K562 (cell line): ENCODE data around the gene LMO2. TPM values are rescaled to one million over a fixed set of nuclear protein-coding genes. Genes with fewer than 3 reads are reported as not detected.
A peak's percentile ranks its signal among the peaks of the same experiment; 100 is the strongest.

Experiments used
- ATF1 ChIP-seq, 2 experiments: fragments of 450-650 bp in 1 of 2; IDR thresholded peaks; 2 replicates each; pipeline ENCODE4 v1.6.1; 2016; ENCODE audit warnings: missing compliant biosample characterization in 1 of 2, missing genetic modification characterization in 1 of 2
- BRD9 ChIP-seq: fragments of 450-650 bp; IDR thresholded peaks from 2 replicates; pipeline ENCODE4 v1.6.1; 2018; ENCODE audit warnings: low read depth; ENCODE audit not compliant: partially characterized antibody
- CBX3 ChIP-seq, 2 experiments: IDR thresholded peaks; 1 replicate in 1 of 2; 2 replicates in 1 of 2; pipeline ENCODE4 v1.6.1; 2012; ENCODE audit warnings: inconsistent platforms in 2 of 2, low read length in 2 of 2, borderline replicate concordance in 1 of 2, control low read depth in 1 of 2
- ELF4 ChIP-seq: fragments of 450-650 bp; formaldehyde crosslinking; IDR thresholded peaks from 2 replicates; pipeline ENCODE4 v1.4.0; 2022; ENCODE audit warnings: missing genetic modification characterization
- ERF ChIP-seq: fragments of 450-650 bp; formaldehyde crosslinking; IDR thresholded peaks from 2 replicates; pipeline ENCODE4 v1.4.0; 2020; ENCODE audit warnings: mild to moderate bottlenecking, mixed read lengths
- ESRRA ChIP-seq: fragments of 450-650 bp; IDR thresholded peaks from 2 replicates; pipeline ENCODE4 v1.6.1; 2014; ENCODE audit warnings: low read depth, mild to moderate bottlenecking, moderate library complexity, borderline replicate concordance
- EWSR1 ChIP-seq: fragments of 450-650 bp; IDR thresholded peaks from 2 replicates; pipeline ENCODE4 v1.6.1; 2018; ENCODE audit warnings: borderline replicate concordance, mild to moderate bottlenecking, low read depth, moderate library complexity; ENCODE audit not compliant: partially characterized antibody
- FOXJ3 ChIP-seq: sonication (generic); formaldehyde crosslinking; IDR thresholded peaks from 2 replicates; pipeline ENCODE4 v1.4.0; 2020; ENCODE audit warnings: mild to moderate bottlenecking, missing genetic modification reagents
- HDAC6 ChIP-seq: IDR thresholded peaks from 2 replicates; pipeline ENCODE4 v1.6.1; 2012; ENCODE audit warnings: low read depth, mild to moderate bottlenecking, control low read depth, inconsistent platforms, low read length, moderate library complexity
- HNRNPH1 ChIP-seq: fragments of 200-400 bp; formaldehyde crosslinking; optimal IDR thresholded peaks from 2 replicates; pipeline ENCODE3; 2017; ENCODE audit warnings: low read depth, mild to moderate bottlenecking, low read length, moderate library complexity
- IFI16 ChIP-seq: fragments of 250-450 bp; sonication (Bioruptor Pico); IDR thresholded peaks from 2 replicates; pipeline ENCODE4 v2.1.2; 2022; ENCODE audit warnings: mild to moderate bottlenecking, inconsistent platforms
- ILF3 ChIP-seq: fragments of 450-650 bp; IDR thresholded peaks from 2 replicates; pipeline ENCODE4 v1.6.1; 2018; ENCODE audit warnings: antibody characterized with exemption, mild to moderate bottlenecking, moderate library complexity, borderline replicate concordance
- KAT8 ChIP-seq: fragments of 450-650 bp; IDR thresholded peaks from 2 replicates; pipeline ENCODE4 v1.6.1; 2016; ENCODE audit warnings: low read depth, mild to moderate bottlenecking
- NR3C1 ChIP-seq: sonication (generic); formaldehyde crosslinking; IDR thresholded peaks from 2 replicates; pipeline ENCODE4 v1.8.1; 2022; ENCODE audit warnings: missing genetic modification reagents
- NR4A1 ChIP-seq, 2 experiments: fragments of 250-450 bp in 1 of 2; fragments of 450-650 bp in 1 of 2; sonication (Bioruptor Pico) in 1 of 2; IDR thresholded peaks; 2 replicates each; pipeline versions ENCODE4 v1.4.0 to v1.6.1; 2016 to 2020; ENCODE audit warnings: mild to moderate bottlenecking in 2 of 2, missing compliant biosample characterization in 1 of 2, missing genetic modification characterization in 1 of 2, moderate library complexity in 1 of 2
- NUFIP1 ChIP-seq: fragments of 450-650 bp; IDR thresholded peaks from 2 replicates; pipeline ENCODE4 v1.6.1; 2018; ENCODE audit not compliant: partially characterized antibody
- RBFOX2 ChIP-seq: fragments of 200-400 bp; formaldehyde crosslinking; IDR thresholded peaks from 2 replicates; pipeline ENCODE4 v1.6.1; 2017; ENCODE audit warnings: low read depth, mild to moderate bottlenecking, low read length, moderate library complexity
- RCOR1 ChIP-seq, 2 experiments: IDR thresholded peaks; 2 replicates each; pipeline ENCODE4 v1.6.1; 2012; ENCODE audit warnings: low read depth in 2 of 2, low read length in 2 of 2, borderline replicate concordance in 1 of 2, improper control_type of control experiment in 1 of 2
- SMAD2 ChIP-seq: fragments of 150-350 bp; IDR thresholded peaks from 2 replicates; pipeline ENCODE4 v1.6.1; 2014; ENCODE audit warnings: low read depth, mild to moderate bottlenecking, low read length
- SNIP1 ChIP-seq: fragments of 450-650 bp; IDR thresholded peaks from 2 replicates; pipeline ENCODE4 v1.7.1; 2017; ENCODE audit warnings: low read depth, mild to moderate bottlenecking
- SOX6 ChIP-seq: fragments of 450-650 bp; IDR thresholded peaks from 2 replicates; pipeline ENCODE4 v1.6.1; 2014; ENCODE audit warnings: mild to moderate bottlenecking
- ZNF174 ChIP-seq: fragments of 250-450 bp; sonication (Bioruptor Pico); IDR thresholded peaks from 2 replicates; pipeline ENCODE4 v1.4.0; 2020; ENCODE audit warnings: mild to moderate bottlenecking
- ZNF316 ChIP-seq: fragments of 450-650 bp; IDR thresholded peaks from 2 replicates; pipeline ENCODE4 v1.6.1; 2016
- ZNF347 ChIP-seq: fragments of 450-650 bp; formaldehyde crosslinking; IDR thresholded peaks from 2 replicates; pipeline ENCODE4 v1.4.0; 2020; ENCODE audit warnings: low read depth, mild to moderate bottlenecking, moderate library complexity
- ZNF696 ChIP-seq: fragments of 250-450 bp; sonication (Bioruptor Pico); conservative IDR thresholded peaks from 2 replicates; pipeline ENCODE4 v1.4.0; 2020; ENCODE audit warnings: mild to moderate bottlenecking, moderate library complexity
- polyA plus RNA-seq, 8 experiments: library from polyadenylated mRNA; depleted of rRNA in 4 of 8; stranded (reverse) in 5 of 8; unstranded in 3 of 8; fragments of >200 nt; fragmentation: Nextera tagmentation in 2 of 8; fragmentation: Illumina TruSeq in 1 of 8; extraction: Ambion mirVana in 2 of 8; extraction: Trizol in 1 of 8; gene quantifications; 2 replicates each; pipeline versions ENCODE4 v1.2.1 to v1.2.3, GENCODE V29; 2011 to 2014; ENCODE audit warnings: inconsistent platforms in 1 of 8, missing spikeins in 1 of 8
- total RNA-seq, 7 experiments: library from RNA; depleted of rRNA in 6 of 7; stranded (reverse); fragments of >200 nt in 6 of 7; fragmentation: Illumina TruSeq in 2 of 7; extraction: Trizol in 2 of 7; gene quantifications; 2 replicates each; pipeline versions ENCODE4 v1.2.1 to v1.2.3, GENCODE V29; 2011 to 2021; ENCODE audit warnings: low replicate concordance in 1 of 7
- TF ChIP-seq, protein P1 (sequence below): IDR thresholded peaks from 2 replicates; pipeline ENCODE4 v1.6.1; 2012; ENCODE audit warnings: low read depth, low read length, improper control_type of control experiment, borderline replicate concordance
- TF ChIP-seq, protein P2 (sequence below): fragments of 450-650 bp; formaldehyde crosslinking; IDR thresholded peaks from 2 replicates; pipeline ENCODE4 v1.4.0; 2020; ENCODE audit warnings: mild to moderate bottlenecking, moderate library complexity

LMO2 gene
- total and polyA plus RNA-seq, 9 of the 15 experiments (the other 6 are each of a cell fraction or from before 2014, with no cell fraction given), result 6.9 to 126 (median 91.5) TPM

DNA sequence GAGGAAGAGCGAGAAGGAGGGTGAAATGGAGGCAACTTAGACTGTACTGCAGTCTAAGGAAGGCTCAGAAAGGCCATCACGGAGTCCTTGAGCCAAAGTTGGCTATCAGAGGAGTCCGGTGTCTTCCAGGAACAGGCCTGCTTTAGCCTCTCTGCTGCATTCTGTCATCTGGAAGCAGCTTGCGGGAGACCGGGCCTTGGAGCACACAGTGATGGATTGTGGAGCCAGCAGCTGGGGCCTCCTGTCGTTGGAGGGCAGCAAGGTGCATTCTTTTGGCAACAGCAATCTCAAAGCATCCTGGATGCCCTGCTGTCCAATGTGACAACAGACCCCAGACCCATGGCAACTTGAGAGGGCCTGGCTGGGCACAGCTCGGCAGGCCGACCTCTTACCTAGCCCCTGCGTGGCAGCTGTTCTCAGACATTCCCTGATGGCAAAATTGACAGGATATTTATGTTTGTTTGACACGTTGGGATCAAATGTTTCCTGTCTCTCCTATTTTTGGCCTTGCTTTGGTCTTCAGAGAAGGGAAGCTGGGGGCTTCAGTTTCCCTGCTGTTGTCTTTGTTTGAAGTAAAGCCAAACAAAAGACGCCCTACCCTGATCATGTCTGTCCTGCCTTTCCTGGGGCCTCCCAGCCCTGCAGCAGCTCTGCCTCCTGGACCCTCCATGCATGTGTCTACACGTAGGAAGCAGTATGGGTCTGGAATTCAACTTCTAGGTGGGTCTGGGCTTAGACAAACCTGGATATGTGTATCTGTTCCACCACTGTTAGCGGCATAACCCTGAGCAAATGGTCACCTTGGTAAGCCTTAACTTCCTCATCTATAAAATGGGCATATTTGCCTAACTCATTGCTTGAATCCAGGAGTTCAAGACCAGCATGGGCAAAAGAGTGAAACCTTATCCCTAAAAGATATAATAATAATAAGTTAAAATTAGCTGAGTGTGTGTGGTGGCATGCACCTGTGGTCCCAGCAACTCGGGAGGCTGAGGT, 43.9 kb upstream of the LMO2 start (continued):
- TF ChIP-seq ZNF316, result no peak
- no peak for TF ChIP-seq ELF4 (CRISPR knock-in tag)
- no peak for TF ChIP-seq NUFIP1
- 0 out of 2 replicates have a peak, but pooled peaks have one; percentile 29 for TF ChIP-seq RBFOX2
- TF ChIP-seq, protein P1, sequence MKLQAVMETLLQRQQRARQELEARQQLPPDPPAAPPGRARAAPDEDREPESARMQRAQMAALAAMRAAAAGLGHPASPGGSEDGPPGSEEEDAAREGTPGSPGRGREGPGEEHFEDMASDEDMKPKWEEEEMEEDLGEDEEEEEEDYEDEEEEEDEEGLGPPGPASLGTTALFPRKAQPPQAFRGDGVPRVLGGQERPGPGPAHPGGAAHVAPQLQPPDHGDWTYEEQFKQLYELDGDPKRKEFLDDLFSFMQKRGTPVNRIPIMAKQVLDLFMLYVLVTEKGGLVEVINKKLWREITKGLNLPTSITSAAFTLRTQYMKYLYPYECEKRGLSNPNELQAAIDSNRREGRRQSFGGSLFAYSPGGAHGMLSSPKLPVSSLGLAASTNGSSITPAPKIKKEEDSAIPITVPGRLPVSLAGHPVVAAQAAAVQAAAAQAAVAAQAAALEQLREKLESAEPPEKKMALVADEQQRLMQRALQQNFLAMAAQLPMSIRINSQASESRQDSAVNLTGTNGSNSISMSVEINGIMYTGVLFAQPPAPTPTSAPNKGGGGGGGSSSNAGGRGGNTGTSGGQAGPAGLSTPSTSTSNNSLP, result no peak
- TF ChIP-seq ZNF347 (CRISPR knock-in tag), result no peak
- TF ChIP-seq ILF3, result no peak
- TF ChIP-seq ATF1 (CRISPR knock-in tag; IDR thresholded peaks at IDR 0.05), result no peak
- TF ChIP-seq ATF1 (tag; IDR thresholded peaks at IDR 0.05), result no peak
- no peak for TF ChIP-seq IFI16 (CRISPR knock-in tag)
- no peak for TF ChIP-seq EWSR1
- no peak for TF ChIP-seq KAT8
- no peak for TF ChIP-seq SOX6
- TF ChIP-seq, protein P2, sequence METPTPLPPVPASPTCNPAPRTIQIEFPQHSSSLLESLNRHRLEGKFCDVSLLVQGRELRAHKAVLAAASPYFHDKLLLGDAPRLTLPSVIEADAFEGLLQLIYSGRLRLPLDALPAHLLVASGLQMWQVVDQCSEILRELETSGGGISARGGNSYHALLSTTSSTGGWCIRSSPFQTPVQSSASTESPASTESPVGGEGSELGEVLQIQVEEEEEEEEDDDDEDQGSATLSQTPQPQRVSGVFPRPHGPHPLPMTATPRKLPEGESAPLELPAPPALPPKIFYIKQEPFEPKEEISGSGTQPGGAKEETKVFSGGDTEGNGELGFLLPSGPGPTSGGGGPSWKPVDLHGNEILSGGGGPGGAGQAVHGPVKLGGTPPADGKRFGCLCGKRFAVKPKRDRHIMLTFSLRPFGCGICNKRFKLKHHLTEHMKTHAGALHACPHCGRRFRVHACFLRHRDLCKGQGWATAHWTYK (CRISPR knock-in tag), result no peak
- no peak for TF ChIP-seq ZNF174 (CRISPR knock-in tag)
- TF ChIP-seq BRD9, result no peak
- TF ChIP-seq CBX3 (IDR thresholded peaks at IDR 0.05; ENCODE audit: borderline replicate concordance in 1 of 2, low read length in 2 of 2), result peak in 1 of 2 experiments; percentile 79; a peak in 1 of 3 replicates
- TF ChIP-seq RCOR1 (IDR thresholded peaks at IDR 0.05; ENCODE audit: borderline replicate concordance in 1 of 2, low read depth in 2 of 2, low read length in 2 of 2), result peak; percentile 15 to 76; a peak in 3 of 4 replicates
- no peak for TF ChIP-seq NR3C1 (CRISPR knock-in tag)
- TF ChIP-seq HNRNPH1, result no peak
- TF ChIP-seq FOXJ3 (CRISPR knock-in tag), result no peak
- no peak for TF ChIP-seq NR4A1 (CRISPR knock-in tag; IDR thresholded peaks at IDR 0.05)
- TF ChIP-seq NR4A1 (tag; IDR thresholded peaks at IDR 0.05), result no peak
- peak; percentile 78 for TF ChIP-seq ESRRA
- TF ChIP-seq ERF (CRISPR knock-in tag), result no peak
- TF ChIP-seq ZNF696 (CRISPR knock-in tag), result no peak
- no peak for TF ChIP-seq SNIP1
- TF ChIP-seq HDAC6, result no peak
- no peak for TF ChIP-seq SMAD2
